Mucosa of gallbladder (tissue), 1 donor: Measurements from ENCODE around the gene KCNE5. TPM values are rescaled to one million over a fixed set of nuclear protein-coding genes. Genes with fewer than 3 reads are reported as not detected.
"Not testable (repeated sequence)": the region's sequence is repeated elsewhere in the genome, so short reads cannot be mapped to it uniquely, and the experiment has no call there.

Experiments used
- DNase-seq: peaks from one replicate; pipeline ENCODE4 v3.0.0-alpha.2; 2020; ENCODE audit warnings: low spot score
- total RNA-seq: library from RNA; stranded (reverse); gene quantifications from one replicate; pipeline ENCODE4 v1.2.1, GENCODE V29; 2021
- donor health status: DM: no; HTN: no; CAD: no.

Gene KCNE5, protein sequence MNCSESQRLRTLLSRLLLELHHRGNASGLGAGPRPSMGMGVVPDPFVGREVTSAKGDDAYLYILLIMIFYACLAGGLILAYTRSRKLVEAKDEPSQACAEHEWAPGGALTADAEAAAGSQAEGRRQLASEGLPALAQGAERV
- total RNA-seq: 0.49 TPM

DNA sequence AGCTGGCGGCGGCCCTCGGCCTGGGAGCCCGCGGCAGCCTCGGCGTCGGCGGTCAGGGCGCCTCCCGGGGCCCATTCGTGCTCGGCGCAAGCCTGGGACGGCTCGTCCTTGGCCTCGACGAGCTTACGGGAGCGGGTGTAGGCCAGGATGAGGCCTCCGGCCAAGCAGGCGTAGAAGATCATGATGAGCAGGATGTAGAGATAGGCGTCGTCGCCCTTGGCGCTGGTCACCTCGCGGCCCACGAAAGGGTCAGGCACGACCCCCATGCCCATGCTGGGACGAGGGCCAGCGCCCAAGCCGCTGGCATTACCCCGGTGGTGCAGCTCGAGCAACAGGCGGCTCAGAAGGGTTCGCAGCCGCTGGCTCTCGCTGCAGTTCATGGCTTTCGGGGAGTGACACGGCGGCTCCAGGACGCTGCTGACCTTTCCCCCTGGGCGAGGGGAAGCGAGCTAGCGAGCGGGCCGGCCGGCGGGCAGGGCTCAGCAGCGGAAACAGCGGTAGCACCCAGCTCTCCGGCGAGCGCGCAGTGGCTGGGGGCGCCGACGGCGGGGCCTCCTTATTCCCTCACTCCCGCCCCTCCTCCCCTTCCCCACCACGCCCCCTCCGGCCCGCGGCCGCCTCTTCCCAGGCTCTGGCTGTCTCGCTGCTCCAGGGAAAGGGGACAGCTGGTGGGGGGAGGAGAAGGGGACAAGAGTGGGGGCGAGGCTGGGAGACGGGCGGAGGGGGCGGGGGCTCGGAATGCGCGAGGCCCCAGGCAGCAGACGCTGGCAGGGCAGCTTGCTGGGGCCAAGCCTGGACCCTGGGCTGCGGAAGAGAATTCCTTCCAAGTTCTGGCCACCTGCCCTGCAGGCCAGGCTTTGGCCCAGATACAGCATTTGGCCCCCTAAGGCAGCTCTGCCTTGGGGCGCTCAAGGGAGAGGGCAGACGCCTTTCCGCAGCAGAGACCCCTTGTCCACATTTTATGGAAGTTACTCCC, at the start of gene KCNE5:
Gene KCNE5, minus strand, starts transcription at position 532 of the 976 bp plus-strand sequence. Its CDS starts 152 bp downstream, at position 380.
- DNase-seq: no peak

DNA sequence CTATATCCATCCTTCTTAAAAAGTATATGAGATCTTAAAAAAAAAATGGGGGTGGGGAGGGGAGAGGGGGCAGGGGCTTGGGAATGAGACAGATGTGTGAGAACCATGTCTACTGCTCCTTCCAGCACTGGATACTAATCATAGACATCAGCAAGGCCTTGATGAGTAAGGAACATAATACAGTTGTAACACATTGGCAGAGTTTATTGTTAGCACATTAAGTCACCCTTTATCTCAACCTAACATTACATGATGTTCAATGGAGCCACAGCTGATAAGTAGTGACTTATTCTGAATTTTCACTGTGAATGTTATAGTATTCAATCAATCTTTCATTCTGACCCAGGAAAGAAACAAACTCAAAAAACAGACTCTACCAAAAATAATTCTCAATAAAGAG, 47.3 kb upstream of the KCNE5 start:
- DNase-seq: no peak

DNA sequence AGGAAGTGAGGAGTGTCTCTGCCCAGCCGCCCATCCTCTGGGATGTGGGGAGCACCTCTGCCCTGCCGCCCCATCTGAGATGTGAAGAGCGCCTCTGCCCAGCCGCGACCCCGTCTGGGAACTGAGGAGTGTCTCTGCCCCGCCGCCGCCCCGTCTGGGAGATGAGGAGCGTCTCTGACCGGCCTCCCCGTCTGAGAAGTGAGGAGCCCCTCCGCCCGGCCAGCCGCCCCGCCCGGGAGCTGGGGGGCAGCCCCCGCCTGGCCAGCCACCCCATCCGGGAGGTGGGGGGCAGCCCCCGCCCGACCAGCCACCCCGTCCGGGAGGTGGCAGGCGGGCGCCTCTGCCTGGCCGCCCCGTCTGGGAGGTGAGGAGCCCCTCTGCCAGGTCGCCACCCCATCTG, 46.2 kb upstream of the KCNE5 start:
- DNase-seq: not testable (repeated sequence)

DNA sequence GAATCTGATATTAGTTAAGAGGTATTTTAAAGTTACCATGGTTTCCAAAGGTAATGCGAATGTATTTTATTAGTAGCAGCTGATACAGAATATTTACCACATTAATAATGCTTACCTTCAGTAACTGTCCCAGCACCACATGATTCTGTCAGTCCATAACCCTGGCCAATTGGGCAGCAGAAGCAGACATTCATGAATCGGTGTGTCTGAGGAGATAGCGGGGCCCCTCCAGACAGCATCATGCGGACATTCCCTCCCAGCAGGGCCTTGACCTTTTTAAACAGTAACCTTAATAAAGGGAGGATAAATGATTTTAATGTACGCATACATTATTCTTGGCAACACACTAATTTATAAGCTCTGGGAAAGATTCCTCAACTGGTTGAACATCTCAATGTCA, 43.0 kb upstream of the KCNE5 start:
- no peak for DNase-seq

DNA sequence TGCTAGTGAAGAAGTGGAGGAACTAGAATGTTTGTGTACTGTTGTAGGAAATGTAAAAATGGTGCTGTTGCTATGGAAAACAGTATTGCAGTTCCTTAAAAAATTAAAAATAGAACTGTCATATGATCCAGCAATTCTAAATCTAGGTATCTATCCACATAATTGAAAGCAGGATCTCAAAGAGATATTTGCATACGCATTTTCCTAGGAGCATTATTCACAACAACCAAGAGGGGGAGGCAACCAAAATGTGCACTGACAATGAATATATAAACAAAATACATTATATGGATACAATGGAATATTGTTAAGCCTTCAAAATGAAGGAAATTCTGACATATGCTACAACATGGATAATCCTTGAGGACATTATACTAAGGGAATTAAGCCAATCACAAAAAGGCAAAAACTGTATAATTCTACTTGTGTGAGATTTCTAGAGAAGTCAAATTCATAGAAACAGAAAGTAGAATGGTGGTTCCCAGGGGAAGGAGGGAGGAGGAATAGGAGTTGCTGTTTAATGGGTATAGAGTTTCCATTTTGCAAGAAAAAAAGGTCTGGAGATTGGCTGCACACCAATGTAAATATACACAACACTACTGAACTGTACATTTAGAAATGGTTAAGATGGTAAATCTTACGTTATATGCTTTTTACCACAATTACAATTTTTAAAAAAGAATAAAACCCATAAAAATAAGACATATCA, 35.6 kb upstream of the KCNE5 start:
- no peak for DNase-seq

DNA sequence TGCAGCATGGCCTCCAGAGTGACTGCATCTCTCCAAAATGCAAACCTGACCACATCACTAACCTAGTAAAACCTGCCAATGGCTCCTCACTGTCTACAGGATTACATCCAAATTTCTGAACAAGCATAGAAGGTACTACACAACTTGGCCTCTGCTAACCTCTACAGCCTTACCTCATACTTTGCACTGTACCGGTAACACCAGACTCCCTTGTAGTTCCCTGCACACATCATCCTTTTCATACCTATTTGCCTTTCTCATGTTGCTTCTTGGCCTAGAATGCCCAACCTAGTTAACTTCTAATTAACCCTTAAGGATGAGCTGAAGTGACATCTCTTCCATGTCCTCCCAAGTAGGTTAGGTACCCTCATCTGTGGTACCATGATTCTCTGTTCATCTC, 33.4 kb upstream of the KCNE5 start:
- DNase-seq: no peak

DNA sequence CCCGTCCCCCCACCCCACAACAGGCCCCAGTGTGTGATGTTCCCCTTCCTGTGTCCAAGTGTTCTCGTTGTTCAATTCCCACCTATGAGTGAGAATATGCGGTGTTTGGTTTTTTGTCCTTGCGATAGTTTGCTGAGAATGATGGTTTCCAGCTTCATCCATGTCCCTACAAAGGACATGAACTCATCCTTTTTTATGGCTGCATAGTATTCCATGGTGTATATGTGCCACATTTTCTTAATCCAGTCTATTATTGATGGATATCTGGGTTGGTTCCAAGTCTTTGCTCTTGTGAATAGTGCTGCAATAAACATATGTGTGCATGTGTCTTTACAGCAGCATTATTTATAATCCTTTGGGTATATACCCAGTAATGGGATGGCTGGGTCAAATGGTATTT, 32.4 kb upstream of the KCNE5 start:
- DNase-seq: not testable (repeated sequence)

DNA sequence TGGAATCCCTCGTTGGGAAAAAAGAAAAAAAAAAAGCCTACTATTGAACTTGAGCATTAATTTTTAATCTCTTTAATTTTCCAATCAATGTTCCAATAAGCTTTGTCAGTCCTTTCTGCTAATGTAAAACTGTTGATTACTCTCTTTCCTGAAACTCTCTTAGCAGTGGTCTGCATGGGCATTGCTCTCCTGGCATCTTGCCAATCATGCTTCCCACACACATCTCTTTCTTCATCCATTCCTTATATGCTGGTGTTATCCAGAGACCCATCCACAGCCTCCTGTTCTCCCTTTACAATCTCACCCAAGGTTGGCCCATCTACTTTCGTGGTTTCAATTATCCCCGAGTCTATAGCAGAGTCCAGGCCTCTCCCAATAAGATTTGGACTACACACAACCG, 31.8 kb upstream of the KCNE5 start:
- DNase-seq: no peak

DNA sequence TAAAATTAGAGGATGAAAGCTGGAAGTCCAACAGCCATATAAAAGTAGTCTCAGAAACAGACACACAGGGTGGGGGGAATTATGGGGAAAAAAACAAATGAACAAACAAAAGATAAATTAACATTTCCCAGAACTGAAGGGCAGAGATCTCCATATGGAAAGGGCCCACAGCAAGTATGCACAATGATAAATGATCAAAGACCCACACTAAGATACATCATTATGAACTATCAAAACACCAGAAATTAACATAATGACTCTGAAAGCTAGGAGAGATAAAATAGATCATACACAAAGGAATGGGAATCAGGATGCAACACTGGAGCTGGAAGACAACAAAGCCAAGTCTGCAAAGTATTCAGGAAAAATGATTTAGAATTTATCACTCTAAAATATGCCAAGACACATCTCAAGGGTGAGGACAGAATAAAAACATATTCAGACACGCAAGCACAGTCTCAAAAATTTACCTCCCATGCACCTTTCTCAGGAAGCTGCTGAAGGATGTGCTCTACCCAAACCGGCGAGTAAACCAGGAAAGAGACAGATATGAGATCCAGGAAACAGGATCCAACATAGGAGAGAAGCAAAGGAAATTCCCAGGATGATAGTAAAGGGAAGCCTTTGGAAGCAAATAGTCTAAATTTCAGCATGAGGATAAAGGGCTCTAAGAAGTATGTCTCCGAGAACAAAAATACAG, 30.7 kb upstream of the KCNE5 start:
- DNase-seq: no peak

DNA sequence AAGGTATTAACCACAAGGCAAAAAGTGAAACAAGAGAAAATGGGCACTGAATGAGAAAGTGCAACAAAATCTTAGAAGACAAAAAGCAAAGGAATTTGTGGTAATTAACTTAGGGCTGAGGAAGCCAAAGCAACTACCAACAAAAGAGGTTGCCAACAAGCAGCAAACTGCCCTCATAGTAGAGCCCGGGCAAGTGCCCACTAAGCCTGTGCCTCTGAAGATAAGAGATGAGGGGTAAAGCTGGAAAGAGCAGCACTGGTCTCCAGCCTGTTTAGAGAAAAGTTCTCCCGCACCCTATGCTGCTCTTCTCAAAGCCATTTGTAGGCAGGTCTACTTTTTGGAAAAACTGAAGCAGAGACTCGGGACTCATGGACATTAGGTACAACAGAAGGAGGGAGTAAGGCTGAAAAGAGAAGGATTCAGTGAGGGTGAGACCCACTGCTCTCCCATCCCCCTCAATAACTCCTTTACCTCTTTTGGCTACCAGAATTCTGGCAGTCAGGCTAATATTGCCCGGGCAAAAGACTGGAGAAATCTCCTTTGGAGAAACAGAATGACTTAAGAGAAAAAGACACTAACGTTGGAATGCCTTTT, 29.6 kb upstream of the KCNE5 start:
- no peak for DNase-seq

DNA sequence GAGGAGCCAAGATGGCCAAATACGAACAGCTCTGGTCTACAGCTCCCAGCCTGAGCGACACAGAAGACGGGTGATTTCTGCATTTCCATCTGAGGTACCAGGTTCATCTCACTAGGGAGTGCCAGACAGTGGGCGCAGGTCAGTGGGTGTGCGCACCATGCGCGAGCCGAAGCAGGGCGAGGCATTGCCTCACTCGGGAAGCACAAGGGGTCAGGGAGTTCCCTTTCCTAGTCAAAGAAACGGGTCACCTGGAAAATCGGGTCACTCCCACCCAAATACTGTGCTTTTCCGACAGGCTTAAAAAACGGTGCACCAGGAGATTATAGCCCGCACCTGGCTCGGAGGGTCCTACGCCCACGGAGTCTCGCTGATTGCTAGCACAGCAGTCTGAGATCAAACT, 19.7 kb upstream of the KCNE5 start:
- not testable (repeated sequence) for DNase-seq

DNA sequence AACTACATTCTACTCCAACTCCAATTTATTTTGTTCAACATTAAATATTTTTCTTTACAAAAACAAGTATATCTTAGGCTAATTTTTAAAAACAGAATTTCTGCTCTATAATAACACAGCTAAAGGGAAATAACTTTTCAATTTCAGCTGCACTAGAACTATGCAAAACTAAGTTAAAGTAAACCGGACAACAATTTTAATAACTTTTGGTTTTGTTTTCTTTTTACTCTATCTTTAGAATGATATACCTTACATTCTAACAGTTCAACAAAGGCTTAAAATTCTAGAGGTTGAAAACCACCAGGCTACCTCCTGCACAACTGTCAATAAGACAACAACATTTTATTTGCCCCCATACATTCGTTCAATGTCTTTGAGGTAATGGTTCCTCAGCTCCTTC, 18.7 kb upstream of the KCNE5 start:
- DNase-seq: no peak

DNA sequence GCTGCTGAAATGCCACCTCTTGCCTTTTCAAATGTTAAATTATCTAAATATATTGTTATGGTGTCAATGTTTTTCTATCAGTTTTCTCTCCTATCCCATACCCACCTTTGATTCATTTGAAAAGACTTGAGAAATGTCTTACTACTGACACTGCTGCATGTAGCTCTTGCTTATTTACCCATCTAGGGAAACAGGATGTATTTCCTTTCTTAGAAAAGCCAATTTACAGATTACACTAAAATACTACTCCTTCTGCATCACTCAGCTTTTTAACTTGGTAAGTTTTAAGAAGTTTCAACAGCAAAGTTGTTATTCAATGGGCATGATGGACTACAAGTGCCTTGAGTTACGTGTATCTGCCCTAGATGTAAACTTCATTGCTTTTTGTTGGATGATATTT, 13.2 kb upstream of the KCNE5 start:
- DNase-seq: no peak

DNA sequence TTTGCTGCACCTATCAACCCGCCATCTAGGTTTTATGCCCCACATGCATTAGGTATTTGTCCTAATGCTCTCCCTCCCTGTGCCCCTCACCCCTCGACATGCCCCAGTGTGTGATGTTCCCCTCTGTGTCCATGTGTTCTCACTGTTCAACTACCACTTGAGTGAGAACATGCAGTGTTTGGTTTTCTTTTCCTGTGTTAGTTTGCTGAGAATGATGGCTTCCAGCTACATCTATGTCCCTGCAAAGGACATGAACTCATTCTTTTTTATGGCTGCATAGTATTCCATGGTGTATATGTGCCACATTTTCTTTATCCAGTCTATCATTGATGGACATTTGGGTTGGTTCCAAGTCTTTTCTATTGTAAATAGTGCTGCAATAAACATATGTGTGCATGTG, 12.5 kb upstream of the KCNE5 start:
- DNase-seq: not testable (repeated sequence)

DNA sequence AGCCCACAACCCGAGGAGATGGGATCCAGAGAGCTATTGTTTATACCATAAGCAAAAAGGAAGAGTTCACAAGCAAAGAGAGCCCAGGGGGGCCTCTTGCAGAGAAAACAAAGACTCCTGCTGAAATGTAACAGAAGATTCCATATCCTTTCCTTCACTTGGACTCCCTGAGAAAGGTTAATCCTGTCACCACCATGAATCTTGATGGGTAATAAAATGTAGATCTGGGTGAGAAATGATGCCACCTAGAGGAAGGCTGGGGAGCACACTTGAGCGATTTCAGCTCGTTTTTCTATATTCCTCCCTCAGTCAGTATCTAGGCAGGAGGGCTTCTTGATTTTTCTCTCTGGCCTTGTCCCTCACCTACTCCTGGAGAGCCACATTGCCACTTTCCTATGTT, 10.2 kb upstream of the KCNE5 start:
- no peak for DNase-seq

DNA sequence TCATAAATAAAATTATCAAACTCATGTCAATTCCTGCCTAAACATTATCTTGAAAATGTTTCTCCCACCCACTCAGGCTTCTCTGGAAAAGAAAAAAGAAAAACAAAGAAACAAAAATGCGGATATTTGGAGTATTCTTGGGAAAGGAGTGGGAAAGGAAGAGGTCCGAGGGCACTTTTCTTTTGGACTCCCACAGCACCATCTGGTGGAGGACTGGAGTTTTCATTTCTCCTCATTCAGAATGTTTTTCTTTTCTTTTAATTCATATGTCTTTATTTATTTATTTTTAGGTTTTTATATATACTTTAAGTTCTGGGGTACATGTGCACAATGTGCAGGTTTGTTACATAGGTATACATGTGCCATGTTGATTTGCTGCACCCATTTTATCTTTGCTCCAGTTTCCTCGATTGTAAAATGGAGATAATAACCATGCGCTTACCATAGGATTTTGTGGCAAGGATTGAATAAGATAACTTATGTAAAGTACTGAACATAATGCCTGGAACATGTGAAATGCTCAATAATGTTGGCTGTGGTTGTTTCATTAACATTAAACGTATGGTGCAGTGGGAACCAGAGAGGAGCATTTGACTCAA, 8.0 kb upstream of the KCNE5 start:
- no peak for DNase-seq

DNA sequence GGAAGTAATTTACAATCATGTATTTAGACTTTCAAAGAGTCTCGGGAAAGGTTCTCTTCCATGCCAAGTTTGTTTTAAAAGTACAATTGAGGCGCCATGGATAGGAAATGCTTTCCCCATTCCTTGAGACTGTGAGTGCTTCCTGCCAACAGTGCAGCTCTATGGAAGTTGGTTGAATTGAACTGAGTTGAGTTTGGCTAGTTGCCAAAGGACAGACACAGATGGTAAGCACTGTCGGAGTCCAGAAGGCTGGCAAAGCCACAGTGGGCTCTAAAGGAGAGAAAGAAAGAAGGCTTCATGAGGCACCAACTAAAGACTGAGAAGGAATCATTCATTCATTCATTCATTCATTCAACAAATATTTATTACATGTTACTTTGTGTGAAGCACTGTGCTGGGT, 4.3 kb upstream of the KCNE5 start:
- DNase-seq: no peak

DNA sequence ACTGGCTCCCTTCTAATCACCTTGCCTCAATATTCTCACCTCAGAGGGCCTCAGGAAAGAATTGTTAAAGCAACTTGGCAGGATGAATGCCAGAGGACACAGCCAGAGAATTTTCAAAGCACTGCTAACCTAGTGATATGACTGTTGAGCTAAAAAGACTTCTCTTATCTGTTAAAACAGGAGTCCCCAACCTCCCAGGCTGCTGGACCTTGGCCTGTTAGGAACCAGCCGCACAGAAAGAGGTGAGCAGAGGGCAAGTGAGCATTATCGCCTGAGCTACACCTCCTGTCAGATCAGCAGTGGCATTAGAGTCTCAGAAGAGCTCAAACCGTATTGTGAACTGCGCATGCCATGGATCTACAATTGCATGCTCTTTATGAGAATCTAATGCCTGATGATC, 1.7 kb upstream of the KCNE5 start:
- no peak for DNase-seq

DNA sequence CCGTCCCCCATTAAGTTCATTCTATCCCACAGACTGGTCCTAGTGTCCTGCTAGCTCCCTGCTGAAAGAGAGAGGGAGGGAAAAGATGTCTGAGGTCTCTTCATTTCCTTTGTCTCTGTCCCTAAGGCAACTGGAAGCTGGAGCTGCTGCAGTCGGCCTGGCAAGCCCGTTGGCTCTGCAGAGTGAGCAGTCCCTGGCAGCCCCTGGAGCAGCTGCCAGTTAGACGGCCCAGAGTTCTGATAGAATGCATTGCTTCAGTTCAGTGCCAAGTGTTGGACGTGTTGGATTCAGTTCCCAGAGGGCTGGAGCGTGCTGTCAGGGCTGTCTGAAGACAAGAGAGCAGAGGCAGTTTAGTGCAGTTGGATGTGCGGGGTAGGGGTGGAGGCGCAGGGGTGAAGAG, 975 bp downstream of the KCNE5 start:
- no peak for DNase-seq

DNA sequence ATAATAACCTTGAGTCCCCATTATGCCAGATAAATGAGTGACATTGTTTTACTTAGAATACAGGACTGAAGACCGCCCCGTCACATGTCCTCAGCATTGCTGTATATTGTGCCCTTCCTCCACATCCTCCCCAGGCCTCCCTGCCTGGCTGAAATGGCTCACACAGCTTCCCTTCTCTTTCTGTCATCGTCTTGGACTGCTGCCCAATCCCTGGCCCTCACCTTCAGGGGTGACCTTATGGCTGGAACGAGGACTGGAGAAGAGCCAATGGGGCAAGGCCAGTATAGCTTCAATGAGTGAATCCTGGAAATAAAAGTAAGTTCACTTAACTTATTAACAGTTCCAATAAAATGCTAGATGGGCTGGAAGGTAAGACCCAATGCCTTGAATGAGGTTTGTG, 2.7 kb downstream of the KCNE5 start:
- no peak for DNase-seq

DNA sequence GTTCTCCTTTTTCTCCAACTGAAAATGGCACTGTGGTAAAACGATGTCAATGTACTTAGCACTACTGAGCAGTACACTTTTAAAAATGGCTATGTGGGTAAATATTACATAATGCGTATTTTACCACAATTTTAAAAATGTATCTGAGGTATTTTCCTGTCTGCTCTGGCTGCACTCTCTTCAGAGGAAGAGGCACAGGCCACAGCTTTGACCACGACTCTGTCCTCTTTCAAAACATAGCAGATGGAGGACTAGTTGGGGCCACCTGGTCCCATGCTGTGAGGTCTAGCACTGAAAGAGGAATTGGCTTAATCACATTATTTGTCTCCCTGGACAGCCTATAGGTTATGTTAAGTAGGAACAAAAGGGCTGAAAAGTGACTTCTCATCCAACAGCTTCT, 5.2 kb downstream of the KCNE5 start:
- DNase-seq: no peak
